ENCODE data around the gene GUCY1A2. TPM values are rescaled to one million over a fixed set of nuclear protein-coding genes. Genes with fewer than 3 reads are reported as not detected.

Gene GUCY1A2
- total RNA-seq, 2 donors from 2014 or later, result 3.7 to 5.3 TPM

- H3K27me3 ChIP-seq (ENCODE audit: control insufficient read depth, insufficient read depth, low read length, poor library complexity, severe bottlenecking), result no peaks in the 10 kb centered on the region
- H3K4me3 ChIP-seq (ENCODE audit: low read length), result no peak overlapping the region
- no peaks in the 10 kb centered on the region for H3K4me1 Mint-ChIP-seq
- H3K27ac Mint-ChIP-seq, result no peak overlapping the region
- H3K36me3 ChIP-seq (ENCODE audit: control insufficient read depth, insufficient read depth, low read length), result no peaks in the 10 kb centered on the region
- H3K4me3 Mint-ChIP-seq, result no peak overlapping the region
- H3K9me3 Mint-ChIP-seq, result no peaks in the 10 kb centered on the region
- no peaks in the 10 kb centered on the region for H3K36me3 Mint-ChIP-seq (ENCODE audit: low read depth)
- H3K27ac ChIP-seq (ENCODE audit: low read depth, low read length), result no peak overlapping the region
- no peak for DNase-seq
- no peak for TF ChIP-seq CTCF (conservative IDR thresholded peaks at IDR 0.05)
- H3K27me3 Mint-ChIP-seq (ENCODE audit: insufficient read depth), result no peaks in the 10 kb centered on the region
- WGBS, 2 experiments (ENCODE audit: insufficient coverage in 1 of 2, insufficient read length in 1 of 2), result 67 to 97% methylated on average over 1 to 2 of the region's 2 CpGs
- H3K9me3 ChIP-seq (ENCODE audit: control insufficient read depth, low read length), result no peaks in the 10 kb centered on the region
- no peak overlapping the region for H3K9ac ChIP-seq (ENCODE audit: extremely low read depth, low read length, poor library complexity, severe bottlenecking)
- no peaks in the 10 kb centered on the region for H3K4me1 ChIP-seq (ENCODE audit: control insufficient read depth, insufficient read depth, low read length)
Observed at GRCh38 chr11:106939157-106939556, 79.1 kb downstream of the GUCY1A2 start.

DNA sequence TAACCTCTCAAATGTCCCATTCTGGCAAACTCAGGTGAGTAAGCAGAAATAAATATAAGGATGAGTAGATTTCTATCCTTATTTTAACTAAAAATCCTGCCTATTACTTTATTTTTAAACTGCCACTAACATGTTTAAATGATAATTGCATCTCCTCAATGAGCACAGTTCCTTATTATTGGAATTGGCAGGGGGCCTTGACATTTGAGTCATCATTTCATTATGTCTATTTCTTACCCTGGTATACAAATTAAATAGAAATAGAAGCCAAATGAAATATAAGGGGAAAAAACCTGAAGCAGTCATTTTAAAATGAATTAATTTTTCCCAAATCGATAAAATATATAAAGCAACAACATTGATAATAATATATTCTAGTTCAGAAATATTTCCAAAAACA, 81.2 kb downstream of the GUCY1A2 start:
- H3K4me3 Mint-ChIP-seq, result no peak overlapping the region
- no peak for DNase-seq
- TF ChIP-seq CTCF (conservative IDR thresholded peaks at IDR 0.05), result no peak
- WGBS, 2 experiments (ENCODE audit: insufficient coverage in 1 of 2, insufficient read length in 1 of 2), result no CpG with 5 or more reads among the region's 1 CpG
- Histone ChIP-seq H3K4me3 (ENCODE audit: low read length) (no peak overlapping the region), H3K4me1 (ENCODE audit: control insufficient read depth, insufficient read depth, low read length) (no peaks in the 10 kb centered on the region), H3K27ac (ENCODE audit: low read depth, low read length) (no peak overlapping the region), H3K27me3 (ENCODE audit: control insufficient read depth, insufficient read depth, low read length, poor library complexity, severe bottlenecking) (no peaks in the 10 kb centered on the region), H3K9me3 (ENCODE audit: control insufficient read depth, low read length) (no peaks in the 10 kb centered on the region), H3K36me3 (ENCODE audit: control insufficient read depth, insufficient read depth, low read length) (no peaks in the 10 kb centered on the region), H3K9ac (ENCODE audit: extremely low read depth, low read length, poor library complexity, severe bottlenecking) (no peak overlapping the region)
- H3K9me3 Mint-ChIP-seq, result no peaks in the 10 kb centered on the region
- H3K4me1 Mint-ChIP-seq, result no peaks in the 10 kb centered on the region
- no peak overlapping the region for H3K27ac Mint-ChIP-seq
- H3K27me3 Mint-ChIP-seq (ENCODE audit: insufficient read depth), result no peaks in the 10 kb centered on the region
- H3K36me3 Mint-ChIP-seq (ENCODE audit: low read depth), result no peaks in the 10 kb centered on the region

- Histone ChIP-seq H3K27me3 (ENCODE audit: control insufficient read depth, insufficient read depth, low read length, poor library complexity, severe bottlenecking) (no peaks in the 10 kb centered on the region), H3K9me3 (ENCODE audit: control insufficient read depth, low read length) (no peaks in the 10 kb centered on the region), H3K27ac (ENCODE audit: low read depth, low read length) (no peak overlapping the region), H3K4me1 (ENCODE audit: control insufficient read depth, insufficient read depth, low read length) (no peaks in the 10 kb centered on the region), H3K9ac (ENCODE audit: extremely low read depth, low read length, poor library complexity, severe bottlenecking) (no peak overlapping the region), H3K4me3 (ENCODE audit: low read length) (no peak overlapping the region), H3K36me3 (ENCODE audit: control insufficient read depth, insufficient read depth, low read length) (no peaks in the 10 kb centered on the region)
- Mint-ChIP-seq H3K27me3 (ENCODE audit: insufficient read depth) (no peaks in the 10 kb centered on the region), H3K36me3 (ENCODE audit: low read depth) (no peaks in the 10 kb centered on the region), H3K4me3 (no peak overlapping the region), H3K4me1 (no peaks in the 10 kb centered on the region), H3K9me3 (no peaks in the 10 kb centered on the region), H3K27ac (no peak overlapping the region)
- TF ChIP-seq CTCF (conservative IDR thresholded peaks at IDR 0.05), result no peak
- no peak for DNase-seq
Observed at GRCh38 chr11:106925245-106925644, 93.0 kb downstream of the GUCY1A2 start.

All from endodermal cell (in vitro differentiated cells).